ENCODE data around the gene KAZN. TPM values are rescaled to one million over a fixed set of nuclear protein-coding genes. Genes with fewer than 3 reads are reported as not detected.

Gene KAZN
- polyA plus RNA-seq, 1 experiment, result 5.5 TPM

DNA sequence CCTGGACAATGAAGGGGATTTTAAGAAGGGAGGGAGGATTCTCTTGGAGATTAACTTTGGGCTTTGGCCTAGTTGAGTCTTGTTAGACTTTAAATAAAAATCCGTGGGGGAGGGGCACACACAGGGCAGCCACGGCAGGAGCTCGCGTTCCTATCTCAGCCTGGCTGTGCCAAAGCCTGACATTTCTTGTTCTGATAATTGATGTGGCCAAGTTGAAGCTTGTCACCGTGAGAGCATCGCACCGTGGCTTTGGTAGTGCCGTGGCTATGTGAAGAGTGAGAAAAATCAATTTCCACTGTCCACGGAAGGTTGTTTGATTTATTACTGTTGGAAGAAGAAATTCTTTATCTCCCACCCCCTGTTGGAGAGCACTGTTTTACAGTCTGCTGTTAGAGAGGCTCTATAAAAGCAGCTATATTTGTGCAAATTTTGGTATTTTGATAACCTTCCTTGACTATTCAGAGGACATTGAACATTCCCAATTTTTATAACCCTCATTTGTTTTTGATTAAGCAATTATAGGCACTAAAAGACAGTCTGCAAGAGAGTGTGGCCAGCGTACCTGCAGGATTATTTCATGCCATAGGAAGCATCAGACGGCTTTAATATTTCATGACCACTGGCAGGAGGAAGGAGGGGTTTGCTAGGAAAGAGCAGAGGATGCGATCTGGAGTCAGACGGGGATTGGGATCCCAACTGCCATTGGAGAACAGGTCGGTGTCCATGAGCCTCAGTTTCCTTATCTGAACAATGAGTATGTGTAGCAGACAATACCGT is 160.7 kb downstream of the KAZN start:
- POLR2A ChIA-PET, result no interaction called here
- H3K4me3 ChIP-seq (ENCODE audit: low read depth, low read length), result no peak overlapping the region
- no peaks in the 10 kb centered on the region for H3K27me3 ChIP-seq (ENCODE audit: control insufficient read depth, insufficient read depth, low read length)
- DNase-seq (ENCODE audit: low read depth), result no peak
- TF ChIP-seq, protein P1, sequence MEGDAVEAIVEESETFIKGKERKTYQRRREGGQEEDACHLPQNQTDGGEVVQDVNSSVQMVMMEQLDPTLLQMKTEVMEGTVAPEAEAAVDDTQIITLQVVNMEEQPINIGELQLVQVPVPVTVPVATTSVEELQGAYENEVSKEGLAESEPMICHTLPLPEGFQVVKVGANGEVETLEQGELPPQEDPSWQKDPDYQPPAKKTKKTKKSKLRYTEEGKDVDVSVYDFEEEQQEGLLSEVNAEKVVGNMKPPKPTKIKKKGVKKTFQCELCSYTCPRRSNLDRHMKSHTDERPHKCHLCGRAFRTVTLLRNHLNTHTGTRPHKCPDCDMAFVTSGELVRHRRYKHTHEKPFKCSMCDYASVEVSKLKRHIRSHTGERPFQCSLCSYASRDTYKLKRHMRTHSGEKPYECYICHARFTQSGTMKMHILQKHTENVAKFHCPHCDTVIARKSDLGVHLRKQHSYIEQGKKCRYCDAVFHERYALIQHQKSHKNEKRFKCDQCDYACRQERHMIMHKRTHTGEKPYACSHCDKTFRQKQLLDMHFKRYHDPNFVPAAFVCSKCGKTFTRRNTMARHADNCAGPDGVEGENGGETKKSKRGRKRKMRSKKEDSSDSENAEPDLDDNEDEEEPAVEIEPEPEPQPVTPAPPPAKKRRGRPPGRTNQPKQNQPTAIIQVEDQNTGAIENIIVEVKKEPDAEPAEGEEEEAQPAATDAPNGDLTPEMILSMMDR (IDR thresholded peaks at IDR 0.05; ENCODE audit: insufficient read depth, low read depth, low read length), result no peak
- CTCF ChIA-PET, result interaction anchor here (1.4 kb wide), 1 partner anchor 20 kb away, joined by 3 read pairs; no protein-coding TSS in a partner anchor
- H3K36me3 ChIP-seq (ENCODE audit: control insufficient read depth, insufficient read depth, low read length), result no peaks in the 10 kb centered on the region

GRCh38 chr1:14759843-14760242 is 161.4 kb downstream of the KAZN start:
- ChIA-PET CTCF (no interaction called here), POLR2A (no interaction called here)
- no peak overlapping the region for H3K4me3 ChIP-seq (ENCODE audit: low read depth, low read length)
- H3K27me3 ChIP-seq (ENCODE audit: control insufficient read depth, insufficient read depth, low read length), result no peaks in the 10 kb centered on the region
- TF ChIP-seq, protein P1 (IDR thresholded peaks at IDR 0.05; ENCODE audit: insufficient read depth, low read depth, low read length), result no peak
- no peak for DNase-seq (ENCODE audit: low read depth)
- H3K36me3 ChIP-seq (ENCODE audit: control insufficient read depth, insufficient read depth, low read length), result no peaks in the 10 kb centered on the region

DNA sequence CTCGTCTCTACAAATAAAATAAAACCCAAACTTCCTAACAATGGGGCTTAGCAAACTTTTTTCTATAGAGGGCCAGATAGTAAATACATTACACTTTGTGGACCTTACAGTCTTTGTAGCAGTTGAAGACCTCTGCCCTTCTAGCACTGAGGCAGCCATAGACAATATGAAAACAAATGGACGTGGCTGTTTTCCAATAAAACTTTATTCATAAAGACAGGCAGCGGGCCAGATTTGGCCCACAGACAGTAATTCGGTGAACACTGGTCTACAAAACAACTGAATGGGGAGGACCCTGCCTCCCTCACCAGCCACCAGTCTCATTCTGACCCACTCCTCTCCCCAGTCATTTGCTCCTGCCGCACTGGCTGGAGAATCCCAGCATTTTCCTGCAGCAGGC is 162.3 kb downstream of the KAZN start:
- no peaks in the 10 kb centered on the region for H3K27me3 ChIP-seq (ENCODE audit: control insufficient read depth, insufficient read depth, low read length)
- H3K36me3 ChIP-seq (ENCODE audit: control insufficient read depth, insufficient read depth, low read length), result no peaks in the 10 kb centered on the region
- POLR2A ChIA-PET, result no interaction called here
- no peak for DNase-seq (ENCODE audit: low read depth)
- H3K4me3 ChIP-seq (ENCODE audit: low read depth, low read length), result no peak overlapping the region
- TF ChIP-seq, protein P1 (IDR thresholded peaks at IDR 0.05; ENCODE audit: insufficient read depth, low read depth, low read length), result no peak
- CTCF ChIA-PET, result no interaction called here

GRCh38 chr1:14761291-14762153 is 163.0 kb downstream of the KAZN start:
- TF ChIP-seq, protein P1 (IDR thresholded peaks at IDR 0.05; ENCODE audit: insufficient read depth, low read depth, low read length), result no peak
- no peak for DNase-seq (ENCODE audit: low read depth)
- Histone ChIP-seq H3K27me3 (ENCODE audit: control insufficient read depth, insufficient read depth, low read length) (no peaks in the 10 kb centered on the region), H3K4me3 (ENCODE audit: low read depth, low read length) (no peak overlapping the region), H3K36me3 (ENCODE audit: control insufficient read depth, insufficient read depth, low read length) (no peaks in the 10 kb centered on the region)
- ChIA-PET CTCF (interaction anchor here (0.7 kb wide), 1 partner anchor 40 kb away, joined by 3 read pairs; no protein-coding TSS in a partner anchor), POLR2A (no interaction called here)

DNA sequence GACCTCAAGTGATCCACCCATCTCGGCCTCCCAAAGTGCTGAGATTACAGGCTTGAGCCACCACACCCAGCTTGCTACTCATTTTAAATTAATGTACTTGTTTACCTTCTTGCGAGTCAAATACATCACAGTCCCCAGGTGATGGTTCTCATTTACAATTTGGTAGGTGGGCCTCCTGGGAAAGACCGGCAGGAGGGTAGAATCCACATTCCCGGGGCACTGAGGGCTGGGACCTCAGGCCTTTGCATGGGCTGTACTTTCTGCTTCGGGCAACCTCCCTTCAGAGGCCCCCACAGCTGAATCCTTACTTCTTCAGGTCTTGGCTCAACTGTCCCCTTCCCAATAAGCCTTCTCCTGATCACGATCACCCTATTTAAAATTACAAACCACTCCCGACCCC is 165.5 kb downstream of the KAZN start:
- DNase-seq (ENCODE audit: low read depth), result no peak
- no peak overlapping the region for H3K4me3 ChIP-seq (ENCODE audit: low read depth, low read length)
- ChIA-PET POLR2A (no interaction called here), CTCF (no interaction called here)
- TF ChIP-seq, protein P1 (IDR thresholded peaks at IDR 0.05; ENCODE audit: insufficient read depth, low read depth, low read length), result no peak
- no peaks in the 10 kb centered on the region for H3K27me3 ChIP-seq (ENCODE audit: control insufficient read depth, insufficient read depth, low read length)
- H3K36me3 ChIP-seq (ENCODE audit: control insufficient read depth, insufficient read depth, low read length), result no peaks in the 10 kb centered on the region

All from BJ (cell line).